Hepatic stellate cell (primary cell): Measurements from ENCODE around the gene ITPA.
A peak's percentile ranks its signal among the peaks of the same experiment; 100 is the strongest.

Experiments
- DNase-seq: peaks from one replicate; pipeline ENCODE4 v3.0.0; 2011; ENCODE audit warnings: low spot score

The ITPA gene

GRCh38 chr20:3209257-3209945, at the start of gene ITPA:
Gene ITPA, plus strand, starts transcription at chr20:3209498. Its CDS starts 54 bp downstream, at chr20:3209552.
- DNase-seq: peak; percentile 72

GRCh38 chr20:3160418-3160817, 48.9 kb upstream of the ITPA start:
- no peak for DNase-seq

GRCh38 chr20:3161316-3162079, 47.8 kb upstream of the ITPA start:
- no peak for DNase-seq

GRCh38 chr20:3162080-3162611, 47.2 kb upstream of the ITPA start:
- DNase-seq: no peak

GRCh38 chr20:3163099-3164042, 45.9 kb upstream of the ITPA start:
- no peak for DNase-seq

GRCh38 chr20:3164043-3164762, 45.1 kb upstream of the ITPA start:
- peak; percentile 43 for DNase-seq

- DNase-seq: peak; percentile 51
Observed at GRCh38 chr20:3164763-3165410, 44.4 kb upstream of the ITPA start.

GRCh38 chr20:3165473-3166337, 43.6 kb upstream of the ITPA start:
- DNase-seq: peak; percentile 84

GRCh38 chr20:3166338-3166912, 42.9 kb upstream of the ITPA start:
- DNase-seq: no peak

- no peak for DNase-seq
Observed at GRCh38 chr20:3166913-3167342, 42.4 kb upstream of the ITPA start.

GRCh38 chr20:3167738-3168078, 41.6 kb upstream of the ITPA start:
- DNase-seq: no peak

GRCh38 chr20:3168079-3168828, 41.0 kb upstream of the ITPA start:
- DNase-seq: no peak

- no peak for DNase-seq
Observed at GRCh38 chr20:3168829-3169590, 40.3 kb upstream of the ITPA start.

- no peak for DNase-seq
Observed at GRCh38 chr20:3171391-3172125, 37.7 kb upstream of the ITPA start.

- DNase-seq: no peak
Observed at GRCh38 chr20:3172126-3172932, 37.0 kb upstream of the ITPA start.

- peak; percentile 81 for DNase-seq
Observed at GRCh38 chr20:3172933-3173609, 36.2 kb upstream of the ITPA start, which contains the start of gene LZTS3. Gene LZTS3, minus strand, starts transcription at chr20:3173549. Its CDS starts 6,386 bp downstream, at chr20:3167163.
